Measurements from ENCODE around the gene OASL. TPM values are rescaled to one million over a fixed set of nuclear protein-coding genes. Genes with fewer than 3 reads are reported as not detected.
"Not testable (repeated sequence)": the region's sequence is repeated elsewhere in the genome, so short reads cannot be mapped to it uniquely, and the experiment has no call there.

OASL gene
- total RNA-seq, 2 experiments from 2014 or later = 11.1 to 11.4 TPM

GRCh38 chr12:121072147-121072546 lies 33.1 kb upstream of the OASL start:
- no peak overlapping the region for H3K4me3 Mint-ChIP-seq
- no peaks in the 10 kb centered on the region for H3K4me1 Mint-ChIP-seq (ENCODE audit: low read depth)
- no peak for TF ChIP-seq CTCF (IDR thresholded peaks at IDR 0.05)
- ATAC-seq = no peak
- H3K27me3 Mint-ChIP-seq = no peaks in the 10 kb centered on the region
- intact Hi-C loops (cut with micrococcal nuclease) = no loop called here
- CTCF ChIA-PET = interaction anchor here (1.2 to 1.5 kb wide), 2 partner anchors 12 to 24 kb away, joined by 3 to 5 read pairs; no protein-coding TSS in a partner anchor
- no peak overlapping the region for H3K27ac Mint-ChIP-seq
- DNase-seq = no peak
- H3K36me3 Mint-ChIP-seq (ENCODE audit: low read depth) = no peaks in the 10 kb centered on the region
- POLR2A ChIA-PET = interaction anchor here (0.5 to 0.7 kb wide), 2 partner anchors 21 to 165 kb away, joined by 3 read pairs; no protein-coding TSS in a partner anchor
- peaks cover 11% of the 10 kb centered on the region for H3K9me3 Mint-ChIP-seq

DNA sequence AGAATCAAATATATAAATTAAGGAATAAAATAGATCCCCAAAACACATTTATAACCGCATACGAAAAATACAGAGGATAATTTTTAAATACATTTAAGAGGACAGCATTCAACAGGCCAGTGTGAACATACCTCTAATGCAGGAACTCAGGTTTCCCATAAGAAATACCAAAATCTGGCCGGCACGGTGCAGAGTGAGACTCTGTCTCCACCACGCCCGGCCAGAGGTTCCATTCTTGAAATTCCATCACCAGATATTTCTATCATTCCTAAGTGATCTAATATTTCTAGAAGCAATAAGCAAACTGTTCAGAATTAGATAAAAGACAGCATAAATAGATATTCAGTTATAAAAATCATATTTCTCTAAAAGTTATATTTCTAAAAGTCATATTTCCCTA lies 30.2 kb upstream of the OASL start:
- ChIA-PET CTCF (interaction anchor here (0.6 to 1.6 kb wide), 2 partner anchors 9 to 63 kb away, joined by 3 to 6 read pairs; no protein-coding TSS in a partner anchor), POLR2A (no interaction called here)
- intact Hi-C loops (cut with micrococcal nuclease) = no loop called here
- Mint-ChIP-seq H3K4me1 (ENCODE audit: low read depth) (peaks cover 8% of the 10 kb centered on the region), H3K9me3 (peaks cover 11% of the 10 kb centered on the region), H3K27ac (no peak overlapping the region), H3K4me3 (no peak overlapping the region), H3K27me3 (no peaks in the 10 kb centered on the region), H3K36me3 (ENCODE audit: low read depth) (no peaks in the 10 kb centered on the region)
- ATAC-seq (no peak), DNase-seq (no peak)
- no peak for TF ChIP-seq CTCF (IDR thresholded peaks at IDR 0.05)

- no peak for TF ChIP-seq CTCF (IDR thresholded peaks at IDR 0.05)
- intact Hi-C loops (cut with micrococcal nuclease) = no loop called here
- ATAC-seq = no peak
- Mint-ChIP-seq H3K27ac (no peak overlapping the region), H3K27me3 (no peaks in the 10 kb centered on the region), H3K9me3 (no peaks in the 10 kb centered on the region), H3K4me1 (ENCODE audit: low read depth) (peaks cover 12% of the 10 kb centered on the region), H3K36me3 (ENCODE audit: low read depth) (no peaks in the 10 kb centered on the region), H3K4me3 (no peak overlapping the region)
- no peak for DNase-seq
- CTCF ChIA-PET = interaction anchor here (0.7 to 1.7 kb wide), 3 partner anchors 52 to 396 kb away, joined by 3 to 5 read pairs (median 3); no protein-coding TSS in a partner anchor
- POLR2A ChIA-PET = no interaction called here
Measured at GRCh38 chr12:121065345-121065744, 26.3 kb upstream of the OASL start.

DNA sequence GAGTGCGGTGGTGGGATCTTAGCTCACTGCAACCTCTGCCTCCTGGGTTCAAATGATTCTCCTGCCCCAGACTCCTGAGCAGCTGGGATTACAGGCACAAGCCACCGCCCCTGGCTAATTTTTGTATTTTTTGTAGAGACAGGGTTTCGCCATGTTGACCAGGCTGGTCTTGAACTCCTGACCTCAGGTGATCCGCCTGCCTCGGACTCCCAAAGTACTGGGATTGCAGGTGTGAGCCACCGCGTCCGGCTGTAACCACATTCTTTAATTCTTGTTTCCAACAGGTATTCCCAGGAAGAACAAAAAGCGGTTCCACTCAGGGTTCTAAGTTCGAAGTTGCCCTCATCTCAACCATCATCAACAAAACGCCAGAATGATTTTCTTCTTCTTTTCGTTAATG lies 25.5 kb upstream of the OASL start:
- H3K9me3 Mint-ChIP-seq; H3K4me3 Mint-ChIP-seq; H3K27me3 Mint-ChIP-seq; H3K36me3 Mint-ChIP-seq (ENCODE audit: low read depth); DNase-seq; H3K27ac Mint-ChIP-seq; ATAC-seq: not testable (repeated sequence)
- POLR2A ChIA-PET = interaction anchor here (0.9 kb wide), 1 partner anchor 15 kb away, joined by 3 read pairs; no protein-coding TSS in a partner anchor
- CTCF ChIA-PET = interaction anchor here (0.7 to 1.7 kb wide), 3 partner anchors 46 to 395 kb away, joined by 3 to 5 read pairs (median 3); no protein-coding TSS in a partner anchor
- H3K4me1 Mint-ChIP-seq (ENCODE audit: low read depth) = peaks cover 17% of the 10 kb centered on the region
- intact Hi-C loops (cut with micrococcal nuclease) = loop anchor here (5.0 kb wide), 1 partner anchor 33 kb away; no protein-coding TSS in a partner anchor

- no peak for TF ChIP-seq CTCF (IDR thresholded peaks at IDR 0.05)
- DNase-seq (no peak), ATAC-seq (no peak)
- Mint-ChIP-seq H3K36me3 (ENCODE audit: low read depth) (no peaks in the 10 kb centered on the region), H3K4me3 (no peak overlapping the region), H3K4me1 (ENCODE audit: low read depth) (peaks cover 17% of the 10 kb centered on the region), H3K27me3 (no peaks in the 10 kb centered on the region), H3K27ac (no peak overlapping the region), H3K9me3 (no peaks in the 10 kb centered on the region)
- POLR2A ChIA-PET = interaction anchor here (0.9 kb wide), 1 partner anchor 16 kb away, joined by 3 read pairs; no protein-coding TSS in a partner anchor
- intact Hi-C loops (cut with micrococcal nuclease) = loop anchor here (5.0 kb wide), 1 partner anchor 33 kb away; no protein-coding TSS in a partner anchor
- CTCF ChIA-PET = interaction anchor here (0.9 kb wide), 1 partner anchor 47 kb away, joined by 3 read pairs; no protein-coding TSS in a partner anchor
Measured at GRCh38 chr12:121064116-121064515, 25.1 kb upstream of the OASL start.
